NCI-H2081 treated with DMSO at 0.1 percent for 48 hours (cell line): ENCODE data around the gene RABGAP1L.

Experiments used
- DNase-seq: peaks from one replicate; lab custom pipeline; 2025; lab: John Stamatoyannopoulos, UW

Gene RABGAP1L

GRCh38 chr1:174935961-174936727 is 776.8 kb downstream of the RABGAP1L start:
- no peak for DNase-seq

GRCh38 chr1:174938281-174939007 is 779.1 kb downstream of the RABGAP1L start:
- no peak for DNase-seq

- DNase-seq, result no peak
Observed at GRCh38 chr1:174939775-174940545, 780.6 kb downstream of the RABGAP1L start.

- DNase-seq, result no peak
Observed at GRCh38 chr1:174940646-174941175, 781.4 kb downstream of the RABGAP1L start.

- DNase-seq, result no peak
Observed at GRCh38 chr1:174942547-174943255, 783.4 kb downstream of the RABGAP1L start.

GRCh38 chr1:174946031-174946430 is 786.7 kb downstream of the RABGAP1L start:
- no peak for DNase-seq

GRCh38 chr1:174949061-174949460 is 789.7 kb downstream of the RABGAP1L start:
- no peak for DNase-seq

GRCh38 chr1:174949645-174950044 is 790.3 kb downstream of the RABGAP1L start:
- DNase-seq, result no peak

- DNase-seq, result no peak
Observed at GRCh38 chr1:174953285-174954072, 794.2 kb downstream of the RABGAP1L start.

- DNase-seq, result peak; percentile 70
Observed at GRCh38 chr1:174954073-174954460, 794.7 kb downstream of the RABGAP1L start.

GRCh38 chr1:174954671-174955669 is 795.6 kb downstream of the RABGAP1L start:
- DNase-seq, result peak; percentile 72

GRCh38 chr1:174956086-174956485 is 796.8 kb downstream of the RABGAP1L start:
- DNase-seq, result no peak

- DNase-seq, result no peak
Observed at GRCh38 chr1:174956976-174957375, 797.7 kb downstream of the RABGAP1L start.

- DNase-seq, result no peak
Observed at GRCh38 chr1:174957829-174958228, 798.5 kb downstream of the RABGAP1L start.

- no peak for DNase-seq
Observed at GRCh38 chr1:174958396-174958795, 799.1 kb downstream of the RABGAP1L start.

- DNase-seq, result no peak
Observed at GRCh38 chr1:174960362-174960761, 801.0 kb downstream of the RABGAP1L start.

GRCh38 chr1:174963529-174964125 is 804.3 kb downstream of the RABGAP1L start:
- DNase-seq, result no peak

- no peak for DNase-seq
Observed at GRCh38 chr1:174964261-174964971, 805.1 kb downstream of the RABGAP1L start.

GRCh38 chr1:174964972-174965361 is 805.6 kb downstream of the RABGAP1L start:
- DNase-seq, result no peak
